SK-N-SH (cell line): ENCODE results near the gene NLRC5. TPM values are rescaled to one million over a fixed set of nuclear protein-coding genes. Genes with fewer than 3 reads are reported as not detected.

ENCODE experiments used
- CTCF ChIA-PET: fragments of 300-600, 350-600 bp; formaldehyde crosslinking; extraction: SDS; loops from one replicate; lab custom pipeline; 2021; lab: Yijun Ruan, JAX
- POLR2A ChIA-PET: fragments of 350-600 bp; sonication (Branson Sonifier 250); formaldehyde crosslinking; extraction: SDS; loops from one replicate; lab custom pipeline; 2020; ENCODE audit warnings: antibody characterized with exemption, inconsistent platforms; lab: Yijun Ruan, JAX
- DNase-seq: peaks from one replicate; pipeline ENCODE4 v3.0.0; 2012
- H2AFZ ChIP-seq: fragments of 200-600 bp; sonication (generic); 2 replicates; pipeline ENCODE4 v1.8.1; 2016; ENCODE audit warnings: antibody characterized with exemption, mild to moderate bottlenecking, low read depth
- H3F3A ChIP-seq: fragments of 200-600 bp; sonication (generic); replicated peaks from 2 replicates; pipeline ENCODE3; 2016; ENCODE audit warnings: antibody characterized with exemption, mild to moderate bottlenecking; ENCODE audit not compliant: insufficient read depth
- H3K27ac ChIP-seq, 2 experiments: fragments of 200-500 bp in 1 of 2; fragments of 200-600 bp in 1 of 2; sonication (Bioruptor generic) in 1 of 2; sonication (generic), shearing (Covaris generic) in 1 of 2; 2 replicates each; pipeline versions ENCODE4 v1.5.1 to v1.6.1; 2014 to 2016; ENCODE audit warnings: low read depth in 2 of 2, inconsistent platforms in 1 of 2, low read length in 1 of 2, mild to moderate bottlenecking in 1 of 2, mixed read lengths in 1 of 2
- H3K27me3 ChIP-seq: fragments of 200-600 bp; sonication (generic), shearing (Covaris generic); 2 replicates; pipeline ENCODE4 v1.6.1; 2016; ENCODE audit warnings: mixed run types; ENCODE audit not compliant: insufficient read depth
- H3K36me3 ChIP-seq, 2 experiments: fragments of 200-500 bp in 1 of 2; fragments of 200-600 bp in 1 of 2; sonication (Bioruptor generic) in 1 of 2; sonication (generic) in 1 of 2; replicated peaks in 1 of 2; 2 replicates each; pipeline versions ENCODE3 to v1.5.1; 2014 to 2016; ENCODE audit warnings: low read length in 1 of 2, mild to moderate bottlenecking in 1 of 2; ENCODE audit not compliant: insufficient read depth in 2 of 2, control insufficient read depth in 1 of 2
- H3K4me1 ChIP-seq, 2 experiments: fragments of 200-500 bp in 1 of 2; fragments of 200-600 bp in 1 of 2; sonication (Bioruptor generic) in 1 of 2; sonication (generic), shearing (Covaris generic) in 1 of 2; 2 replicates each; pipeline versions ENCODE4 v1.5.1 to v1.6.1; 2014 to 2016; ENCODE audit warnings: low read depth in 1 of 2, low read length in 1 of 2, mixed run types in 1 of 2; ENCODE audit not compliant: insufficient read depth in 2 of 2, control insufficient read depth in 1 of 2
- H3K4me2 ChIP-seq: fragments of 200-600 bp; sonication (generic), shearing (Covaris generic); 2 replicates; pipeline ENCODE4 v1.6.1; 2017; ENCODE audit warnings: mixed run types
- H3K4me3 ChIP-seq, 2 experiments: fragments of 200-500 bp in 1 of 2; fragments of 200-600 bp in 1 of 2; sonication (Bioruptor generic) in 1 of 2; sonication (generic), shearing (Covaris generic) in 1 of 2; 2 replicates each; pipeline versions ENCODE4 v1.5.1 to v1.8.1; 2014 to 2016; ENCODE audit warnings: low read depth in 2 of 2, inconsistent platforms in 1 of 2, low read length in 1 of 2, mild to moderate bottlenecking in 1 of 2, mixed read lengths in 1 of 2, moderate library complexity in 1 of 2
- H3K79me2 ChIP-seq: fragments of 200-600 bp; sonication (generic); 2 replicates; pipeline ENCODE4 v1.8.1; 2017; ENCODE audit warnings: mild to moderate bottlenecking; ENCODE audit not compliant: insufficient read depth
- H3K9ac ChIP-seq: fragments of 200-600 bp; sonication (generic); 2 replicates; pipeline ENCODE4 v1.6.1; 2017; ENCODE audit warnings: mixed run types
- H3K9me2 ChIP-seq: fragments of 200-600 bp; sonication (generic); 2 replicates; pipeline ENCODE4 v1.6.1; 2017; ENCODE audit warnings: mixed run types
- H3K9me3 ChIP-seq: fragments of 200-600 bp; sonication (generic); 2 replicates; pipeline ENCODE4 v1.6.1; 2017; ENCODE audit warnings: mixed run types, mild to moderate bottlenecking, moderate library complexity
- H4K20me1 ChIP-seq: fragments of 200-600 bp; sonication (generic); 2 replicates; pipeline ENCODE4 v1.6.1; 2017; ENCODE audit warnings: mild to moderate bottlenecking, mixed run types; ENCODE audit not compliant: insufficient read depth
- CHD2 ChIP-seq: fragments of 150-350 bp; IDR thresholded peaks from 2 replicates; pipeline ENCODE4 v1.6.1; 2018; ENCODE audit warnings: low read length; ENCODE audit not compliant: partially characterized antibody
- FOXJ3 ChIP-seq: sonication (generic); formaldehyde crosslinking; IDR thresholded peaks from 2 replicates; pipeline ENCODE4 v1.5.1; 2020; ENCODE audit warnings: mild to moderate bottlenecking, missing genetic modification reagents
- FOXM1 ChIP-seq: IDR thresholded peaks from 2 replicates; pipeline ENCODE4 v1.4.0; 2012; ENCODE audit warnings: low read depth, mild to moderate bottlenecking
- GATA2 ChIP-seq: sonication (generic); formaldehyde crosslinking; IDR thresholded peaks from 2 replicates; pipeline ENCODE4 v1.5.0; 2020; ENCODE audit warnings: mild to moderate bottlenecking, missing genetic modification reagents
- JUND ChIP-seq: IDR thresholded peaks from 2 replicates; pipeline ENCODE4 v1.4.0; 2012
- MAX ChIP-seq: IDR thresholded peaks from 2 replicates; pipeline ENCODE4 v1.4.0; 2012; ENCODE audit warnings: low read depth
- NFIC ChIP-seq: IDR thresholded peaks from 2 replicates; pipeline ENCODE4 v1.4.0; 2012; ENCODE audit warnings: borderline replicate concordance
- RAD21 ChIP-seq: IDR thresholded peaks from 2 replicates; pipeline ENCODE4 v1.6.1; 2012; ENCODE audit warnings: mild to moderate bottlenecking, low read length
- RCOR1 ChIP-seq: fragments of 150-350 bp; IDR thresholded peaks from 2 replicates; pipeline ENCODE4 v1.6.1; 2017; ENCODE audit warnings: antibody characterized with exemption, low read length
- RFX5 ChIP-seq: IDR thresholded peaks from 2 replicates; pipeline ENCODE4 v1.6.1; 2012; ENCODE audit warnings: mild to moderate bottlenecking, improper control_type of control experiment, low read length
- RXRA ChIP-seq: IDR thresholded peaks from 2 replicates; pipeline ENCODE4 v1.4.0; 2012; ENCODE audit warnings: low read depth, mild to moderate bottlenecking, borderline replicate concordance
- TAF1 ChIP-seq: IDR thresholded peaks from 2 replicates; pipeline ENCODE4 v1.6.1; 2012; ENCODE audit warnings: low read depth, mild to moderate bottlenecking, low read length, moderate library complexity, borderline replicate concordance
- TEAD4 ChIP-seq: IDR thresholded peaks from 2 replicates; pipeline ENCODE4 v1.4.0; 2012; ENCODE audit warnings: mild to moderate bottlenecking, borderline replicate concordance; ENCODE audit not compliant: insufficient read depth
- USF2 ChIP-seq: fragments of 150-350 bp; IDR thresholded peaks from 2 replicates; pipeline ENCODE4 v1.6.1; 2017; ENCODE audit warnings: antibody characterized with exemption, low read length, low read depth, borderline replicate concordance
- WGBS: methylation state at CpG from one replicate; pipeline ENCODE4 v1.1.6; 2017; ENCODE audit warnings: low lambda C conversion rate; 5-methylcytosine and 5-hydroxymethylcytosine counted together
- polyA plus RNA-seq, 3 experiments: library from polyadenylated mRNA; depleted of rRNA; stranded (reverse); fragments of >200 nt; gene quantifications; 2 replicates each; pipeline ENCODE4 v1.2.3, GENCODE V29; 2012
- TF ChIP-seq, protein P1 (sequence below): fragments of 150-350 bp; IDR thresholded peaks from 2 replicates; pipeline ENCODE4 v1.6.1; 2016; ENCODE audit warnings: mild to moderate bottlenecking, low read depth, low read length
- TF ChIP-seq, protein P2 (sequence below): fragments of 200-600 bp; sonication (generic); IDR thresholded peaks from 2 replicates; pipeline ENCODE4 v1.6.1; 2017; ENCODE audit warnings: antibody characterized with exemption, mild to moderate bottlenecking, moderate library complexity

NLRC5 gene
- polyA plus RNA-seq, 1 of the 3 experiments (the other 2 are of a cell fraction): 6.5 TPM

GRCh38 chr16:57123216-57123973 is 134.0 kb downstream of the NLRC5 start:
- no peak overlapping the region for H3K4me2 ChIP-seq
- CTCF ChIA-PET: interaction anchor here (1.0 kb wide), 1 partner anchor 41 kb away, joined by 3 read pairs; no protein-coding TSS in a partner anchor
- no peaks in the 10 kb centered on the region for H3K9me3 ChIP-seq
- H3K27ac ChIP-seq: no peak overlapping the region
- no peak overlapping the region for H3K9ac ChIP-seq
- H3K36me3 ChIP-seq: peaks cover 2 to 6% of the 10 kb centered on the region in 2 experiments
- H4K20me1 ChIP-seq: no peaks in the 10 kb centered on the region
- no peak overlapping the region for H3K4me3 ChIP-seq
- H3K27me3 ChIP-seq: no peaks in the 10 kb centered on the region
- no peak overlapping the region for H2AFZ ChIP-seq
- TF ChIP-seq TEAD4: no peak
- no peak for TF ChIP-seq RCOR1
- no peak for TF ChIP-seq RXRA
- no peak for TF ChIP-seq GATA2
- no peak for TF ChIP-seq MAX
- TF ChIP-seq FOXM1: no peak
- TF ChIP-seq, protein P1, sequence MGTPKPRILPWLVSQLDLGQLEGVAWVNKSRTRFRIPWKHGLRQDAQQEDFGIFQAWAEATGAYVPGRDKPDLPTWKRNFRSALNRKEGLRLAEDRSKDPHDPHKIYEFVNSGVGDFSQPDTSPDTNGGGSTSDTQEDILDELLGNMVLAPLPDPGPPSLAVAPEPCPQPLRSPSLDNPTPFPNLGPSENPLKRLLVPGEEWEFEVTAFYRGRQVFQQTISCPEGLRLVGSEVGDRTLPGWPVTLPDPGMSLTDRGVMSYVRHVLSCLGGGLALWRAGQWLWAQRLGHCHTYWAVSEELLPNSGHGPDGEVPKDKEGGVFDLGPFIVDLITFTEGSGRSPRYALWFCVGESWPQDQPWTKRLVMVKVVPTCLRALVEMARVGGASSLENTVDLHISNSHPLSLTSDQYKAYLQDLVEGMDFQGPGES: no peak
- TF ChIP-seq FOXJ3: no peak
- no peaks in the 10 kb centered on the region for H3K4me1 ChIP-seq
- DNase-seq: no peak
- WGBS: 85% methylated on average over 7 of the region's 7 CpGs
- no peaks in the 10 kb centered on the region for H3K9me2 ChIP-seq
- POLR2A ChIA-PET: interaction anchor here (0.6 kb wide), 1 partner anchor 108 kb away, joined by 3 read pairs; no protein-coding TSS in a partner anchor
- H3K79me2 ChIP-seq: no peaks in the 10 kb centered on the region
- H3F3A ChIP-seq: no peaks in the 10 kb centered on the region

DNA sequence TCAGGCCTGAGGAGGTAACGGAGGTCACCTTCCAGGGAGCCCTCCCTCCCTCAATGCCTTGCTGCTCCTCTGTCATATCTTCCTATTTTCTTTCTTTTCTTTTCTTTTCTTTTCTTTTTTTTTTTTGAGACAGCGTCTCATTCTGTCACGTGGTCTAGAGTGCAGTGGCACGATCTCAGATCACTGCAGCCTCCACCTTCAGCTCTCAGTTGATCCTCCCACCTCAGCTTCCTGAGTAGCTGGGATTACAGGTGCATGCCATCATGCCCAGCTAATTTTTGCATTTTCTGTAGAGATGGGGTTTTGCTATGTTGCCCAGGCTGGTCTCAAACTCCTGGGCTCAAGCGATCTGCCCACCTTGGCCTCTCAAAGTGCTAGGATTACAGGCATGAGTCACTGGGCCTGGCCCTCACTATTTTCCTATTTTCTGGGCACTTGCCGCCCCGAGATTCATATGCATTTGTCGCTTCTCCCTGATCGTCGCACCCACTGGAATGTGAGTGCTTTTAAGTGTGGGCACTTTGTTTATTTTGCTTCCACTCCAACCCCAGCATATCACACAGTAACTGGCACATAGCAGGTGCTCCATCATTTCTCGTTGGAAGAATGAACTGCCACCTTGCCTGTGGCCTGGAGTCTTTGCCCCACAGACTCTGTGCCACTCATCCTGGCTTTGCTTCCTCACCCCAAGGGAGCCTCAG is 134.8 kb downstream of the NLRC5 start:
- CTCF ChIA-PET: no interaction called here
- no peaks in the 10 kb centered on the region for H3K79me2 ChIP-seq
- no peak overlapping the region for H3K4me3 ChIP-seq
- no peak overlapping the region for H3K9ac ChIP-seq
- no peak overlapping the region for H3K27ac ChIP-seq
- no peaks in the 10 kb centered on the region for H3K27me3 ChIP-seq
- H3F3A ChIP-seq: no peaks in the 10 kb centered on the region
- H3K4me2 ChIP-seq: no peak overlapping the region
- H3K4me1 ChIP-seq: no peaks in the 10 kb centered on the region
- peaks cover 2 to 6% of the 10 kb centered on the region in 2 experiments for H3K36me3 ChIP-seq
- POLR2A ChIA-PET: interaction anchor here (0.6 kb wide), 1 partner anchor 108 kb away, joined by 3 read pairs; no protein-coding TSS in a partner anchor
- no peaks in the 10 kb centered on the region for H3K9me3 ChIP-seq
- no peak for DNase-seq
- 88% methylated on average over 11 of the region's 11 CpGs for WGBS
- H4K20me1 ChIP-seq: no peaks in the 10 kb centered on the region
- H2AFZ ChIP-seq: no peak overlapping the region
- H3K9me2 ChIP-seq: no peaks in the 10 kb centered on the region
- TF ChIP-seq CHD2 (no peak), USF2 (no peak), NFIC (no peak), RXRA (no peak), JUND (no peak), RFX5 (no peak), RAD21 (no peak), TAF1 (no peak), MAX (no peak)
- TF ChIP-seq, protein P2, sequence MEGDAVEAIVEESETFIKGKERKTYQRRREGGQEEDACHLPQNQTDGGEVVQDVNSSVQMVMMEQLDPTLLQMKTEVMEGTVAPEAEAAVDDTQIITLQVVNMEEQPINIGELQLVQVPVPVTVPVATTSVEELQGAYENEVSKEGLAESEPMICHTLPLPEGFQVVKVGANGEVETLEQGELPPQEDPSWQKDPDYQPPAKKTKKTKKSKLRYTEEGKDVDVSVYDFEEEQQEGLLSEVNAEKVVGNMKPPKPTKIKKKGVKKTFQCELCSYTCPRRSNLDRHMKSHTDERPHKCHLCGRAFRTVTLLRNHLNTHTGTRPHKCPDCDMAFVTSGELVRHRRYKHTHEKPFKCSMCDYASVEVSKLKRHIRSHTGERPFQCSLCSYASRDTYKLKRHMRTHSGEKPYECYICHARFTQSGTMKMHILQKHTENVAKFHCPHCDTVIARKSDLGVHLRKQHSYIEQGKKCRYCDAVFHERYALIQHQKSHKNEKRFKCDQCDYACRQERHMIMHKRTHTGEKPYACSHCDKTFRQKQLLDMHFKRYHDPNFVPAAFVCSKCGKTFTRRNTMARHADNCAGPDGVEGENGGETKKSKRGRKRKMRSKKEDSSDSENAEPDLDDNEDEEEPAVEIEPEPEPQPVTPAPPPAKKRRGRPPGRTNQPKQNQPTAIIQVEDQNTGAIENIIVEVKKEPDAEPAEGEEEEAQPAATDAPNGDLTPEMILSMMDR: no peak
- TF ChIP-seq, protein P1: no peak
